HL-60 (cell line): Measurements from ENCODE around the gene ADAD2.

Source experiments
- DNase-seq, 2 experiments: peaks; one replicate each; pipeline ENCODE4 v3.0.0-alpha.2; 2010 to 2020; ENCODE audit warnings: low read depth in 1 of 2, low spot score in 1 of 2
- H3K27ac ChIP-seq: fragments of 250-450 bp; sonication (Bioruptor Pico); replicated peaks from 2 replicates; pipeline ENCODE4 v1.5.1; 2020; ENCODE audit warnings: mild to moderate bottlenecking, moderate library complexity
- H3K27me3 ChIP-seq: fragments of 250-450 bp; sonication (Bioruptor Pico); 2 replicates; pipeline ENCODE4 v1.5.1; 2021; ENCODE audit warnings: mild to moderate bottlenecking, moderate library complexity; ENCODE audit not compliant: insufficient read depth, poor library complexity, severe bottlenecking
- H3K4me3 ChIP-seq: replicated peaks from 2 replicates; pipeline ENCODE4 v1.5.1; 2011; ENCODE audit warnings: mild to moderate bottlenecking, control low read depth, low read length; ENCODE audit not compliant: insufficient read depth
- CTCF ChIP-seq: IDR thresholded peaks from one replicate; pipeline ENCODE4 v1.5.1; 2011; ENCODE audit warnings: low read length, control low read depth, inconsistent platforms; ENCODE audit not compliant: insufficient read depth
- GABPA ChIP-seq: IDR thresholded peaks from 2 replicates; pipeline ENCODE4 v1.6.1; 2012; ENCODE audit warnings: low read depth
- POLR2AphosphoS5 ChIP-seq: IDR thresholded peaks from 2 replicates; pipeline ENCODE4 v1.6.1; 2012; ENCODE audit warnings: low read depth
- REST ChIP-seq: IDR thresholded peaks from 2 replicates; pipeline ENCODE4 v1.6.1; 2012; ENCODE audit warnings: low read depth; ENCODE audit not compliant: insufficient replicate concordance
- SPI1 ChIP-seq: IDR thresholded peaks from 2 replicates; pipeline ENCODE4 v1.6.1; 2012; ENCODE audit warnings: low read depth, mild to moderate bottlenecking, borderline replicate concordance

ADAD2 gene

GRCh38 chr16:84194018-84194417 is 3.1 kb downstream of the ADAD2 start:
- Histone ChIP-seq H3K27me3 (peaks cover 2% of the 10 kb centered on the region), H3K4me3 (no peak overlapping the region), H3K27ac (no peak overlapping the region)
- TF ChIP-seq POLR2AphosphoS5 = no peak
- no peak for TF ChIP-seq REST
- no peak for TF ChIP-seq CTCF
- TF ChIP-seq GABPA = no peak
- no peak for TF ChIP-seq SPI1
- DNase-seq = no peak

GRCh38 chr16:84194470-84195200 is 3.7 kb downstream of the ADAD2 start:
- DNase-seq = peak in 1 of 2 experiments; percentile 5
- peaks cover 2% of the 10 kb centered on the region for H3K27me3 ChIP-seq
- H3K27ac ChIP-seq = no peak overlapping the region
- H3K4me3 ChIP-seq = no peak overlapping the region
- TF ChIP-seq SPI1 (no peak), CTCF (no peak), POLR2AphosphoS5 (no peak), GABPA (no peak), REST (no peak)

- no peak for TF ChIP-seq SPI1
- TF ChIP-seq GABPA = no peak
- no peak for TF ChIP-seq POLR2AphosphoS5
- no peak for TF ChIP-seq CTCF
- no peak for TF ChIP-seq REST
- Histone ChIP-seq H3K27me3 (peaks cover 2% of the 10 kb centered on the region), H3K4me3 (no peak overlapping the region), H3K27ac (no peak overlapping the region)
- DNase-seq = no peak
Measured at GRCh38 chr16:84195201-84196093, 4.5 kb downstream of the ADAD2 start.
